NCI-H510A (cell line): ENCODE data around the gene ACP7.
"Not testable (repeated sequence)": the region's sequence is repeated elsewhere in the genome, so short reads cannot be mapped to it uniquely, and the experiment has no call there.

Experiments
- DNase-seq: peaks from one replicate; lab custom pipeline; 2025; lab: John Stamatoyannopoulos, UW

The ACP7 gene

DNA sequence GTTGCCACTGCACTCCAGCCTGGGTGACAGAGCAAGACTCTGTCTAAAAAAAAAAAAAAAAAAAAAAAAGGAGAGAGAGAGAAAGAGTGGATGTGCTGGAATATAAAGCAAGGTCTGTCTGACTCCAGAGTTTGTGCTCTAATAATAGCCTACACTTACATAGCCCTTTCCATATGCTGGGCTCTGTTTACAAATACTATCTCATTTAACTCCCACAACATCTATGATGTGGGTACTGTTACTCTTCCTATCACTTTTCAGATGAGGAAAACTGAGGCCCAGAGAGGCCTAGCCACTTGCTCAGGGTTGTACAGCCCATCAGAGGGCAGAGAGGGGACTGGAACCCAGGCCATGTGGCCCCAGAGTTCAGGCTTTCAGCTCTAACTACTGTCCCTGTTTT lies 25.5 kb downstream of the ACP7 start:
- DNase-seq = no peak

DNA sequence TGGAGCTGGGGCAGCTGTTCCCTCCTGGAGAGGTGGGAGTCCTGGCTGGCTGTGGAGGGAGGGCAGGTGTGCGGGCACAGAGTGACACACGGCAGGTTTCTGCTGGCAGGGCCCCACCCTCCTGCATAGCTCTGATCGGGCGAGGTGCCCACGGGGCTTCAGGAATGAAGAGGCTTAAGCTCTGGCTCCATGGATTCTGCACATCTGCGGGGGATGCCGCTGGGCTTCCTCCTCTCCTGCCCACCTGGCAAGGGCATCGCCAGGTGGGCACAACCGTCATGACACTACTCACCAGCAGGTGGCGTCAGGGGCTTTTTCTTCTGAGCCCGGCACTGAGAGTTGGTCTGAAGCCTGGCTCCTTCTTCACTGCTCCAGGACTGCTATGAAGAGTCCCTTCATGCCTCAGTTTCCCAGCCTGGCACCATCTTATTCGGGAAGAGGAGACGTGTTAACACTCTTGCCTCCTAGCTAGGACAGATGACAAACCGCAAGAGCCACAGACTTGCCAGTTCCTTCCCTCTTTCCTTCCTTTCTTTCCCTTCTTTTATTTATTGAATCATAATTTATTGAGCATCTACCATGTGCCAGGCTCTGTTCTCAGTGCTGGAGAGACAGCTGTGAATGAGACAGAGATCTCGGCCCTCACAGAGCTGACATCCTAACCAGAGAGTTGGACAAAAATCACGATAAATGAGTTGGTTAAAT lies 26.2 kb downstream of the ACP7 start:
- DNase-seq = peak; percentile 20

GRCh38 chr19:39111593-39112199 lies 27.5 kb downstream of the ACP7 start:
- no peak for DNase-seq

DNA sequence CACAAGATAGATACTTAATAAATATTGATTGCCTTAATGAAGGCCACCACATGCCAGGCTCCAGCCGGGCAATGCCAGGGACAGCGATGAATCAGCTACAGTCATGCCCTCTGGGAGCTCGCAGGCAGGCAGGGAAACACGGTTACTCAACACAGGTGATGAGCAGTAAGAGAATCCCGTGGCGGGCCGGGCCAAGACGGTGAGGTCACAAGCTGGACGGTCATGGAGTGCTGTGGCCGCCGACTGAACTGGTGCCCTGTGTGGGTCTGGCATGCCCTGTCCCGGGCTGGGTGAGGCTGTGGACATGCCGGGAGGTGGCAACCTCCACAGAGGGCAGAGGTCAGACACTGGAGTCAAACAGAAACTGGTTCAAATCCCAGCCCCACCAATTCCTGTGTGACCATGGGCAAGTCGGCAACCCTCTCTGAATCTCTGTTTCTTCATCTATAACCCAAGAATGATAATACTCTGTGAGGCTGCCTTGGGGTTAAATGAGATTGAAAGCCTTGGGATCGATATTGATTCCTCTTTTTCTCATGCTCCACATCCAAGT lies 28.2 kb downstream of the ACP7 start:
- DNase-seq = no peak

GRCh38 chr19:39113199-39113598 lies 29.0 kb downstream of the ACP7 start:
- no peak for DNase-seq

- no peak for DNase-seq
Observed at GRCh38 chr19:39115105-39115847, 31.1 kb downstream of the ACP7 start.

DNA sequence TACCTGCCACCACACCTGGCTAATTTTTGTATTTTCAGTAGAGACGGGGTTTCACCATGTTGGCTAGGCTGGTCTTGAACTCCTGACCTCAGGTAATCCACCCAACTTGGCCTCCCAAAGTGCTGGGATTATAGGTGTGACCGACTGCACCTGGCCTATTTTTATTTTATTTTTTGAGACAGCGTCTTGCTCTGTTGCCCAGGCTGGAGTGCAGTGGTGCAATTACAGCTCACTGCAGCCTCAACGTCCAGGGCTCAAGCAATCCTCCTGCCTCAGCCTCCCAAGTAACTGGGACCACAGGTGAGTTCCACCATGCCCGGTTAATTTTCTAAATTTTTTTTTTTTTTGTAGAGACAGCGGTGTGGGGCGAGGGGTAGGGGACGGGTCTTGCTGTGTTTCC lies 32.9 kb downstream of the ACP7 start:
- not testable (repeated sequence) for DNase-seq

DNA sequence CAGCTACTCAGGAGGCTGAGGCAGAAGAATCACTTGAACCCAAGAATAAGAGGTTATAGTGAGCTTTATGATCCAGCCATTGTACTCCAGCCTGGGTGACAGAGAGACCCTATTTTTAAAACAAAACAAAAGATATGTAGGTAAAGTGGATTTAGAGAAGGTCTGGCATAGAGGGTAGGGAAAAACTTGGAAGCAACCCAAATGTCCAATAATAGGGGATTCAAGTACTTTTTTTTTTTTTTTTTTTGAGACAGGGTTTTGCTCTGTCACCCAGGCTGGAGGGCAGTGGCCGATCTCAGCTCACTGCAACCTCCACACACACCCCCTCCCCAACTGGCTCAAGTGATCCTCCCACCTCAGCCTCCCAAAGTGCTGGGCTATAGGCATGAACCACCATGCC lies 35.7 kb downstream of the ACP7 start:
- no peak for DNase-seq

GRCh38 chr19:39122934-39123731 lies 39.0 kb downstream of the ACP7 start:
- no peak for DNase-seq

- no peak for DNase-seq
Observed at GRCh38 chr19:39124136-39124764, 40.1 kb downstream of the ACP7 start.

- DNase-seq = no peak
Observed at GRCh38 chr19:39125199-39125553, 41.0 kb downstream of the ACP7 start.

DNA sequence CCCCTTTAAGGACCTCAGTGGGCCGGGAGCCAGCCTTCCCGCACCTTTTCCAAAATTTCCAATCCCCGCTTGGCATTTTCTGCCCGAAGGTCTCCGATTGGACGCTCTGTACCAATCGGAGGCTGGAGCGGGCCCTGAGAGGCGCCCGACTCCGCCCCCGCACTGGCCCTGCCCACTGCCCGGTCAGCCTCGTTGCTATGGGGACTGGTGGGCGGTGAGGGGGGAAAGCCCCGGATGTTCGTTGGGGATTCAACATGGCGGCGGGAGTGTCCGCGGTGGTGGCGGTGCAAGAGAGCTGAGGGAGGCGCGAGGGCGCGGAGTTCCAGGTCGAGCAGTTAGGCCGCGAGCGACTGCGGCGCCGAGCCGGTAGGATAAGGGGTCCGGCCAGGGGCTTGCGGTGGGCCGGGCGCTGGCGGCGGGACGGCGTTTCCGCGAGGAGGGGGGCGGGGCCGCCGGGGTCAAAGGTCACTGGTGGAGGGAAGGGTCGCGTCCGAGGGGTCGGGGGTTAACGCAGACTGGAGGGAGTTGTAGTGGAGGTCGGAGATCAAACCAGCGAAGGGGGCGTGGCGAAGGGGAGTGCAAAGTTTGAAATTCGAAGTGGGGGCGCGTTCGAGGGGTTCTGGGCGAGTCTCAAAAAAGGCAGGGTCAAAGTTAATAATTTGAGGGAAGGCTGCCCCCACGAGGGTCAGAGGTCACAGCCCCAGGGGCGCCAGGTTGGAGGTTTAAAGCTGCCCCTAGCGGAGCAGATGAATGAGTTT lies 41.6 kb downstream of the ACP7 start, which contains the start of gene PAK4:
Gene PAK4, plus strand, starts transcription at position 233 of the 758 bp plus-strand sequence. CDS start 43,768 bp downstream, outside the sequence.
- peak; percentile 95 for DNase-seq

- DNase-seq = no peak
Observed at GRCh38 chr19:39126312-39127187, 42.4 kb downstream of the ACP7 start.

- no peak for DNase-seq
Observed at GRCh38 chr19:39127812-39128515, 43.8 kb downstream of the ACP7 start.

GRCh38 chr19:39128516-39129079 lies 44.4 kb downstream of the ACP7 start:
- no peak for DNase-seq

GRCh38 chr19:39129116-39129515 lies 44.9 kb downstream of the ACP7 start:
- no peak for DNase-seq

GRCh38 chr19:39130337-39131254 lies 46.4 kb downstream of the ACP7 start:
- DNase-seq = no peak
